ENCODE results near the gene RALGDS.

Gene RALGDS

DNA sequence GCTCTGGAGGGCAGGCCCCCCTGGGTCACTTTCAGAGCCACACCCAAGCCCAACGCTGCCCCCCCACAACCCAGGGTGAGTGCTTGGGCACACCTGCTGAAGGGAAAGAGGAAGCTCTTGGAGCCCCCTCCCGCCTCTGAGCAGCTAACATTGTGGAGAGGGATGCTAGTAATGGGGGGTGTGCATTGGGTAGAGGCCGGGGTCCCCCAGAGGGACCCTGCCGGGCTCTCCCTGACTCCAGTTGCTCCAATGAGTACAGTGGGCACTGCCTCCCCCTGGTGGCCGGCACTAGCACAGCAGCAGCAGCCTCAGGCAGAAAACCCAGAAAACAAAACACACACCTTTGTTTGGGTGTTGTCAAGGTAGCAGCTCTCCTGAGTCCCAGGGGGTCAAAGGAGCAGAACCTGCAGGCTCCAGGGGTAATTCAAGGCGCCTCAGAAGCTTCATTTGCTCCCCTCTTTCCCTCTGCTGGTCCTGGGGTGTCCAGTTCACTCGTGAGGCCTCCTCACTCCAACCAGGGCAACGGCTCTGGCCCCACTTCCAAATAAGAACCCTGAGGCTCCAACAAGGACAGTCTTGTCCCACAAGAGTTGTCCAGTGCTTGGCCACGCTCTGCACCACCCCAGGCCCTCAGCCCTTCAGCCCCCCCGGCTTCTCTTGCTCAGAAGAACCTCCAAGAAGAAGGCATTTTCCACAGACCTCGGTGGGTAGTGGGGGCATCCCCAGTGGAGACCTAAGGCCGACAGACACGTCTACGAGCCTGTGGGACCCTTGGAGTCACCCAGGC lies 26.6 kb upstream of the RALGDS start:
- H3K36me3 ChIP-seq (ENCODE audit: control insufficient read depth, insufficient read depth, low read length), result no peaks in the 10 kb centered on the region
- H3K27ac ChIP-seq (ENCODE audit: low read depth, low read length), result peak overlapping the region; percentile 81
- peaks cover 25% of the 10 kb centered on the region for H3K4me1 ChIP-seq (ENCODE audit: control insufficient read depth, insufficient read depth, low read length)
- no peaks in the 10 kb centered on the region for H3K27me3 ChIP-seq (ENCODE audit: control insufficient read depth, insufficient read depth, low read length)
- H3K4me3 ChIP-seq (ENCODE audit: low read length), result peak overlapping the region; percentile 96
- H3K9ac ChIP-seq (ENCODE audit: low read length), result peak overlapping the region; percentile 51

DNA sequence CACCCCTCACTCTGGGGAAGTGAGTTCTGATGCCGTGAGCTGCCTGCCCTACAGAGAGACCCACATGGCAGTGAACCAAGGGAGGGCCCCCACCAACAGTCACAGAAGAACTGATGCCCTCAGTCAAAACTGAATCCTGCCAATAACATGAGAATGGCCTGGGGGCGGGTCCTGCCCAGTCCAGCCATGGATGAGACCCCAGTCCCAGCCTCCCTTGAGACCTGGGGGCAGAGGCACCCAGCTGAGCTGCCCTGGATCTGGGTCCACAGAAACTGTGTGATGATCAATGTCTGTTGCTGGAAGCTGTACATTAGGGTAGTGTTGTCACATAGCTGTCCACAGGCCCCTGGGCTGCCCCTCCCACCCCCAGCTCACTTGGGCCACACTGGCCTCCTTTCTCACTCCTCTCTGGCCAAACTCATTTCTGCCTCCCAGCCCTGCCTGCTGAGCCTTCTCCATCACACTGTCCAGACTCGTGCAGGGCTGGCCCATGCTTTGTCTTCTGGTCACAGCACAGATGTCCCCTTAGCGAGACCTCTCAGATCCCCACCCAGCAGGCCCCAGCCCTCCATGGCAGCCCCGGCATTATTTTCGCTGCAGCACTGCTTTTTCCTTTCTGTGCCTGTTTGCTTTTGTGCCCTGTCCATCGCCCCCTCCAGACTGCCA lies 25.8 kb upstream of the RALGDS start:
- peak overlapping the region; percentile 96 for H3K4me3 ChIP-seq (ENCODE audit: low read length)
- peaks cover 25% of the 10 kb centered on the region for H3K4me1 ChIP-seq (ENCODE audit: control insufficient read depth, insufficient read depth, low read length)

DNA sequence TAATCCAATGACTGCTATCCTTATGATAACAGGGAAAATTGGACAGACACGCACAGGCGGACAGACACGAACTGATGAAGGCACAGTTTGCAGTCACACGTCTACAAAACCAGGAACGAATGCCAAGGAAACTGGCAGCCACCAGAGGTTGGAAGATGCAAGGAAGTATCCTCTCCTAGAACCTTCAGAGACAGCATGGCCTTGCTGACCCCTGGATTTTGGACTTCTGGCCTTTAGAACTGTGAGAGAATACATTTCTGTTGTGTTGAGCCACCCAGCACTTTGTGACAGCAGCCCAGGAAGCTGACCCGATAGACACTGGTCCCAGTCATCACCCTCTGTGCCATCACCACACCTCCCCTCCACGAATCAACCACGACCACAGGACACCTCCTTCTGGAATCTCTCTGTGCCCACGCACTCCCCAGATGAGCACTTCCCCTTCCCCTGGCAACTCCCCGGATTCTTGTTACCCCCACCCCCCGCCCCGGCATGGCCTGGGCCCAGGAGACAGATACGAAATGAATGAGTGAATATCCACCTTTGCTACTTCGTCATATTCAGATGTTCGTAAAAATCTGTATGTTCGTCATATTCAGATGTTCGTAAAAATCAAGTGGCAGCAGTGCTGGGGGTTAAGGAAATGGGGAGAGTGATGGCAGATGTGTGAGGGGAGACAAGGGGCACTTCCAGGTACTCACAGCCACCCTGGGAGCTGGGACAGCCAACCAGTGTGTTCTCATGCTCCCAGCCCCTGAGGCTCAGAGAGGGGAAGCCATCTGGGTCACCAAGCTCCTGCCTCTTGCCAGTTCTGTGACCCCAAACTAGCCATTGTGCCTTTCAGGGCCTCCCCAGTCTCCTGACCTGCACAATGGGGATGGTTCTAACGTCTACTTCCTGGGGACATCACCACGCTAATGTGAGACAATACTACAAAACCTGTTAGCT lies 24.1 kb upstream of the RALGDS start:
- Histone ChIP-seq H3K36me3 (ENCODE audit: control insufficient read depth, insufficient read depth, low read length) (no peaks in the 10 kb centered on the region), H3K4me1 (ENCODE audit: control insufficient read depth, insufficient read depth, low read length) (peaks cover 25% of the 10 kb centered on the region), H3K4me3 (ENCODE audit: low read length) (peak overlapping the region; percentile 58), H3K27ac (ENCODE audit: low read depth, low read length) (peak overlapping the region; percentile 11), H3K27me3 (ENCODE audit: control insufficient read depth, insufficient read depth, low read length) (no peaks in the 10 kb centered on the region), H3K9ac (ENCODE audit: low read length) (peak overlapping the region; percentile 45)

More for the DNA sequence above, 25.8 kb upstream of the RALGDS start:
- H3K27me3 ChIP-seq (ENCODE audit: control insufficient read depth, insufficient read depth, low read length), result no peaks in the 10 kb centered on the region
- H3K27ac ChIP-seq (ENCODE audit: low read depth, low read length), result no peak overlapping the region
- H3K36me3 ChIP-seq (ENCODE audit: control insufficient read depth, insufficient read depth, low read length), result no peaks in the 10 kb centered on the region
- H3K9ac ChIP-seq (ENCODE audit: low read length), result no peak overlapping the region

DNA sequence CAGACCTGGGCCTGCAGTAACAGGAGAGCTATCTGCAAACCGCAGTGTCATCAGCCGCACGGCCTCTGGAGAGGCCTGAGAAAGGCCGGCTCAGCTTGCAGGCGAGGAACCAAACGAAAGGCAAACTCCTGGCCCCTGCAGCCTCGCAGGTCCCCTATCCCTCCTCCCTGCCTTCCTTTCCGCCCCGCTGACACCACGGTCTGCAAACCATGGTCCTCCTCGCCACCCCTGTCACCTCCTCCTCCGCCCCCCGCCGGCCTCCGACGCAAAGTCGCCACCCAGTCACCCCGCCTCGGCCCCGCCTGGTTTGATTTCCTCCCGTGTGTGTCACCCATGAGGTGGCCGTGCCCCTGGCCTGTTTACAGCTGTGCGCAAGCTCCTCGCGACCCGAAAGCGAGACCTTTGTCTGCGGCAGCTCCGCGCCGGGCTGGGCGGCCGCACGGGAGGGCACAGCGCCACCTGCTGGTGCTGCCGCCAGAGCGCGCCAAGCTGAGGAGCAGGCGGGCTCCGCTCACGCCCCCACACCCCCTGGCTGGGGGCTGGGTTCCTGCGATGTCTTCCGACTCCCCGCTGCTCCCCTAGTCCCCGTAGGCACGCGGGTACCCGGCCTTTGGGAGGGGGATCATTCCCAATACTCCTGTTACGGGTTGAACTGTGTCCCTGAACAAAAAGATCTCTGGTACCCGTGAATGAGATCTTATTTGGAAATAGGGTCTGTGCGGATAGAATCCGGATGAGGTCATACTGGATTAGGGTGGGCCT lies 23.3 kb upstream of the RALGDS start:
- Histone ChIP-seq H3K4me3 (ENCODE audit: low read length) (peak overlapping the region; percentile 58), H3K9ac (ENCODE audit: low read length) (peak overlapping the region; percentile 45), H3K4me1 (ENCODE audit: control insufficient read depth, insufficient read depth, low read length) (peaks cover 22% of the 10 kb centered on the region), H3K36me3 (ENCODE audit: control insufficient read depth, insufficient read depth, low read length) (no peaks in the 10 kb centered on the region), H3K27me3 (ENCODE audit: control insufficient read depth, insufficient read depth, low read length) (no peaks in the 10 kb centered on the region), H3K27ac (ENCODE audit: low read depth, low read length) (peak overlapping the region; percentile 47)

DNA sequence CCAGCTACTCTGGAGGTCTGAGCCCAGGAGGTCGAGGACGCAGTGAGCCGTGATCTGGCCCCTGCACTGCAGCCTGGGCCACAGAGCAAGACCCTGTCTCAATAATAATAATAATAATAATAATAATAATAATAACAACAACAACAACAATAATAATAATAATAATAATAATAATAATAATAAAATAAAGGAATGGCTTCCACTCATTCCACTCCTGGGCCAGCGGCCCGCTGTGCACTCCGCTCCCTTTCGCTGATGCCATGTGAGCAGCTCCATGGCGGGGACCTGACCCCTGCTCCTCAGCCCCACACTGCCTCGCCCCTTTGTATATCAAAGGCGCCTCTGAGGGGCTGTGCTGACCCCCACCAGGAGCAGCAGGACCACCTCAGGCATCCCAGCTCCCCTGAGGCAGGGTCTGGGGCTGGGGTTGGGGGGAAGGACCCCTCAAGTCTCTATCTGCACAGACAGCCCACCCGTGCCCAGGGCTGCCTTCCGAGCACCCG lies 22.6 kb upstream of the RALGDS start:
- peaks cover 22% of the 10 kb centered on the region for H3K4me1 ChIP-seq (ENCODE audit: control insufficient read depth, insufficient read depth, low read length)
- no peak overlapping the region for H3K27ac ChIP-seq (ENCODE audit: low read depth, low read length)
- no peak overlapping the region for H3K9ac ChIP-seq (ENCODE audit: low read length)
- peak overlapping the region; percentile 58 for H3K4me3 ChIP-seq (ENCODE audit: low read length)
- H3K36me3 ChIP-seq (ENCODE audit: control insufficient read depth, insufficient read depth, low read length), result no peaks in the 10 kb centered on the region
- H3K27me3 ChIP-seq (ENCODE audit: control insufficient read depth, insufficient read depth, low read length), result no peaks in the 10 kb centered on the region

DNA sequence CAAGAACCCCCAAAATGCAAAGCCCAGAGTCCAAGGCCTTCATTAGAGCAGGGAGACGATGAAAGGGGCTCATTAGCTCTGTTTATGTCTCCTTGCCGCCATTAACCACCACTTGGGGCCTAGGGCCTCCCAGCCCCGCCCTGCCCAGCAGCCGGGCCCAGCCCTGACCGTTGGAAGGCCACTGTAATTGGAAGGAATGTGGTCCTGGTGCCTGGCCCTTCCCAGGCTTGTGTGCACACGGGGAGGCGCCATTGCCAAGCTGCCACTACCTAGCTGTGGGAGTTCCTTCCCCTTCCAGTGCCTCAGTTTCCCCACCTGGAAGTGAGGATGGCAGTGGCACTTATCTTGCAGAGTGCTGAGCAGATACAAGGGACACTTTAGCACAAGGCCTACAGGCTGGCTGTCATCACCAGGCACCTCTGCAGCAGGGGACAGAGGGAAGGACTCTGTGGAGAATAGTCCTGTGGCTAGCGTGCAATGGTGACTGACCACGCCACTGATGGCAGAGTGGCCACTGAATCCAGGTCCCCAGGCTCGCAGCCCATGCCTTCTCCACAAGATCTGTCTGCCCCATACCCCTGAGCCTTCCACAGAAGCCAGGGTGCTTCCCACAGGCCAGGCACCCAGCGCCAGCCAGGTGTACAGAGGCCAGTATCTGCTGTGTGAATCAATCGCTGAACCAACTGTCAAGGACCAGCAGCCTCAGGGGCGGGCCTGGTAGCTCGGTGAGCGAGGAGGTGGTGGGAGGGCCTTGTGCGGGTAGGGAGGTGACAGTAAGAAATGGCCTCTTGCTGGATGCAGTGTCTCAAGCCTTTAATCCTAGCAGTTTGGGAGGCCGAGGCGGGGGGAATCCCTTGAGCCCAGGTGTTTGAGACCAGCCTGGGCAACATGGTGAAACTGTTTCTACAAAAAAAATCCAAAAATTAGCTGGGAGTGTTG lies 21.9 kb upstream of the RALGDS start:
- Histone ChIP-seq H3K4me3 (ENCODE audit: low read length) (no peak overlapping the region), H3K27ac (ENCODE audit: low read depth, low read length) (no peak overlapping the region), H3K4me1 (ENCODE audit: control insufficient read depth, insufficient read depth, low read length) (peaks cover 18% of the 10 kb centered on the region), H3K27me3 (ENCODE audit: control insufficient read depth, insufficient read depth, low read length) (no peaks in the 10 kb centered on the region), H3K36me3 (ENCODE audit: control insufficient read depth, insufficient read depth, low read length) (no peaks in the 10 kb centered on the region), H3K9ac (ENCODE audit: low read length) (no peak overlapping the region)

DNA sequence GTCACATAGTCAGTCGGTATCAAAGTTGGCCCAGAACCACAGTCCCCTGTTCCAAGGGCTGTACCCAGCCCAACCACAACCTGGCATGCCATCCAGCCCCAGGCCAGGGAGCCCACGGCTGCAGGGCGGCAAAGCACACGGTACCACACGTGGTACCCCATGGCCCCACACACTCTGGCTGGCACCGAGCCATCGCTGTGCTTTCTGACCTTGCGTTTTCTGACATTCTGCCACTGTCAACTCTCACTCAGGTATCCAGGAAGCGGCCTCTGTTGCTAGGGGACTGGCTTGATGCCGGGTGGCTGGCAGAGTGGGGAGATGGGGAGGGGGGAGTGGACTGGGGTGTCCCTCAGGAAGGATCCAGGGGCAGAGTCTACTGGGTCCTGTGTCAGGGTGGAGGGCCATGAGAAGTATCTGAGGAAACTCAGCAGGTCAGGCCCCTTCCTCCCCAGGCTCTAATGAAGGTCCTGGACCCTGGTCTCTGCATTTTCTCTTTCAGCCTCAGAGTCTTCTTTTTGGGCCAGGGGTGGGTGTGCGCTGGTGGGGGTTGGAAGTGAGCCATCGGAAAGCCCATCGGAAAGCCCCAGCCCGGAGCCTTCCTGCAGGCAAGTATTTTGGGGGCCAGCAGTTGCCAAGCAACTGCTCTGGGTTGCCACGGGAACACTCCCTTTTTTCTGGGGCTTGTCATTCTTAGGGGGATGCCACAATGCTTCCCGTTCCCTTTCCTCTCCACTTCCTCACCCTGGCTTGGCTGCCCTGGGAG lies 21.0 kb upstream of the RALGDS start:
- H3K9ac ChIP-seq (ENCODE audit: low read length), result no peak overlapping the region
- no peaks in the 10 kb centered on the region for H3K36me3 ChIP-seq (ENCODE audit: control insufficient read depth, insufficient read depth, low read length)
- peaks cover 14% of the 10 kb centered on the region for H3K4me1 ChIP-seq (ENCODE audit: control insufficient read depth, insufficient read depth, low read length)
- no peaks in the 10 kb centered on the region for H3K27me3 ChIP-seq (ENCODE audit: control insufficient read depth, insufficient read depth, low read length)
- H3K27ac ChIP-seq (ENCODE audit: low read depth, low read length), result no peak overlapping the region
- H3K4me3 ChIP-seq (ENCODE audit: low read length), result no peak overlapping the region

DNA sequence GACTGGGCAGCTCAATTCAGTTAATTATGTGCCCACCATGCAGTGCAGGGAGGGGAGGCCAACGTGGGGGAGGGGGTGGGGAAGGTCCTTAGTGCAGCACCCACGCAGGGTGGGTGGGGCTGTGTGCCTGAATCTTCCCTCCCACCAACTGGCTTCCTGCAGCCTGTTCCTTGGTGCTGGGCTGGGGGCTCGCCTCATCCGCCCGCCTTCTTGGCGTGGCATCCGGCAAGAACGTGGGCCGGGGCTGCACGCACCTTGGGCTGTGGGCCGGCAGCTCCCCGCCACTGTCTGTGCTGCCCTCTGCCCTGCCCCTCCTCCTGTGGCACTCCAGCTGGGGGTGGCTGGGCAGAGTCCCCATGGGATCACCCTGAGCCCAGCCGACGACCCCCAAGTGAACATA lies 19.6 kb upstream of the RALGDS start:
- no peak overlapping the region for H3K9ac ChIP-seq (ENCODE audit: low read length)
- H3K4me3 ChIP-seq (ENCODE audit: low read length), result no peak overlapping the region
- H3K36me3 ChIP-seq (ENCODE audit: control insufficient read depth, insufficient read depth, low read length), result no peaks in the 10 kb centered on the region
- H3K27me3 ChIP-seq (ENCODE audit: control insufficient read depth, insufficient read depth, low read length), result no peaks in the 10 kb centered on the region
- peaks cover 17% of the 10 kb centered on the region for H3K4me1 ChIP-seq (ENCODE audit: control insufficient read depth, insufficient read depth, low read length)
- no peak overlapping the region for H3K27ac ChIP-seq (ENCODE audit: low read depth, low read length)

DNA sequence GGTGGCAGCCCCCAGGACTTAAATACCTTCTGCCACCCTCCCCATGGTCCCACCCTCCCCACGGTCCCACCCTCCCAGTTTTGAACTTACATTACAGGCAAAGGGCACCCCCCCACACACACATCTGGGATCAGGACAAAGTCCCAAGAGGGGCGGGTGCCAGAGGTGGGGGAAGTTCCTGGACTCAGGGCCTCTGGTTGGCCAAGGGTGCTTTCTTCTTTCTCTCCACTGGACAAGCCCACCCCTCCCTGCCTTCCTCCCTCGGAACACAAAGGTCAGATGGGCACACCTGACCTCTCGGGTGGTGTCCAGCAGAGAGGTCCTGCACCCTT lies 19.1 kb upstream of the RALGDS start:
- Histone ChIP-seq H3K36me3 (ENCODE audit: control insufficient read depth, insufficient read depth, low read length) (no peaks in the 10 kb centered on the region), H3K4me1 (ENCODE audit: control insufficient read depth, insufficient read depth, low read length) (peaks cover 22% of the 10 kb centered on the region), H3K27me3 (ENCODE audit: control insufficient read depth, insufficient read depth, low read length) (no peaks in the 10 kb centered on the region), H3K4me3 (ENCODE audit: low read length) (no peak overlapping the region), H3K9ac (ENCODE audit: low read length) (no peak overlapping the region), H3K27ac (ENCODE audit: low read depth, low read length) (no peak overlapping the region)

DNA sequence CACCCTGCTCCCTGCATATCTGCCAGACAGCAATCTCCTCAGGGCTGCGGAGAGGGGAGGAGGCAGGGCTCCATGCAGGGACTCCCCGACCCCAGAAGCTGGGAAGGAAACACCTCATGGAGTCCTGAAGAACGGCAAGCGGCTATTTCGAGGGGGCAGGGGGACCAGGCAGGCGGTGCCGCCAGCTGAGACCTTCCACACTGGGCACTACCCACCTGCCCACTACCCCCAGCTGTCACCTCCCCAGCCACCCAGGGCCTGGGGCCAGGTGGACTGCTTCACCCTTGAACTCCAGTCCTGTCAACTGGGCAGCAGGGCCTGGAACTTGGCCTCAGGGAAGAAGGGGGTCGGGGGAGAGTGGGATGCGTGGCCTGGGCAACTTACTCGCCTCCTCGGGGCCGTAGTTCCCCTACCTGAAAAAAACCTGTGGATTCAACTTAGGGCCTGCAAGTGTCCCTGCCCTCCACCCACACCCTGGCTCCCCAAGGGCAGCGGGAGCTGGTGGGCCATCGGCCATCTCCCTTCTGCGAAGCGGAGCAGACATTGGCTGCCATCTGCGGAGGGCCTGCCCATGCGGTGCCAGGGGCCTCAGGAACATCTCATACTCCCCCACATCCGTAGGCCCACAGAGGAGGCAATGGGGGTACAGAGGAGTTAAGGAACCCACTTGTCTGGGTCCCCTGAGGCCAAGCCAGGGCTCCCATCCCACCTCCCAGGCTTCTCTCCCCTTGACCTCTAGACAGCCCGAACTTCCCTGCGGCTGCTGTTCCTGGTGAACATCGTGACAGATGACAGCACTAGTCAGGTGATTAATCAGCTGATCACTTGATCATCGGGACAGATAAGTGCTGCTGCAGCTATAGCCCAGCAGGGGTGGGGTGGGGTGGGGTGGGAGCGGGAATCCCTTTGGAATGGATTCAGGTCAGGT lies 18.5 kb upstream of the RALGDS start:
- H3K4me3 ChIP-seq (ENCODE audit: low read length), result no peak overlapping the region
- no peak overlapping the region for H3K9ac ChIP-seq (ENCODE audit: low read length)
- no peaks in the 10 kb centered on the region for H3K36me3 ChIP-seq (ENCODE audit: control insufficient read depth, insufficient read depth, low read length)
- H3K4me1 ChIP-seq (ENCODE audit: control insufficient read depth, insufficient read depth, low read length), result peaks cover 24% of the 10 kb centered on the region
- no peak overlapping the region for H3K27ac ChIP-seq (ENCODE audit: low read depth, low read length)
- H3K27me3 ChIP-seq (ENCODE audit: control insufficient read depth, insufficient read depth, low read length), result no peaks in the 10 kb centered on the region

Measured in rectal smooth muscle tissue (tissue), 1 donor.